Thoracic aorta (tissue), 2 donors: Measurements from ENCODE around the gene BANF2. TPM values are rescaled to one million over a fixed set of nuclear protein-coding genes. Genes with fewer than 3 reads are reported as not detected.

Experiments used
- ATAC-seq: fragments of 150-250 bp; one replicate; pipeline ENCODE4 v1.8.0; 2017; ENCODE audit warnings: low read depth; ENCODE audit not compliant: insufficient number of reproducible peaks, low FRiP score
- DNase-seq: peaks from one replicate; pipeline ENCODE4 v3.0.0-alpha.2; 2020; ENCODE audit warnings: low spot score
- H3K27ac ChIP-seq, 2 donors: fragments of 200-600 bp; sonication (generic); 1 replicate in 1 of 2; 2 replicates in 1 of 2; pipeline ENCODE4 v1.5.1; 2016; ENCODE audit warnings: mild to moderate bottlenecking in 2 of 2, moderate library complexity in 2 of 2
- H3K27me3 ChIP-seq: fragments of 200-600 bp; sonication (generic); replicated peaks from 2 replicates; pipeline ENCODE4 v1.6.0; 2016; ENCODE audit warnings: mild to moderate bottlenecking; ENCODE audit not compliant: insufficient read depth
- H3K36me3 ChIP-seq: fragments of 200-600 bp; sonication (generic); one replicate; pipeline ENCODE4 v1.5.1; 2016
- H3K4me1 ChIP-seq, 2 donors: fragments of 200-600 bp; sonication (generic); 1 replicate in 1 of 2; 2 replicates in 1 of 2; pipeline versions ENCODE4 v1.5.1 to v1.6.0; 2016; ENCODE audit warnings: low read depth in 2 of 2, mild to moderate bottlenecking in 1 of 2; ENCODE audit not compliant: control insufficient read depth in 1 of 2
- H3K4me3 ChIP-seq: fragments of 200-600 bp; sonication (generic); 2 replicates; pipeline ENCODE4 v1.5.1; 2016; ENCODE audit warnings: mild to moderate bottlenecking
- H3K9me3 ChIP-seq: fragments of 200-600 bp; sonication (generic); 2 replicates; pipeline ENCODE4 v1.5.1; 2016
- CTCF ChIP-seq: fragments of 200-600 bp; sonication (generic); IDR thresholded peaks from one replicate; pipeline ENCODE4 v1.5.1; 2019; ENCODE audit warnings: antibody characterized with exemption
- total RNA-seq, 2 donors: library from RNA; depleted of rRNA; stranded (reverse); fragments of >200 nt; gene quantifications; one replicate each; pipeline versions ENCODE4 v1.1.0 to v1.2.3, GENCODE V29; 2016

Gene BANF2
- total RNA-seq, 2 donors from 2014 or later: not detected

GRCh38 chr20:17696287-17696686, 3.5 kb upstream of the BANF2 start:
- no peak for DNase-seq
- Histone ChIP-seq H3K36me3 (no peaks in the 10 kb centered on the region), H3K4me1 (peaks cover 0 to 15% of the 10 kb centered on the region in 2 donors), H3K27me3 (no peaks in the 10 kb centered on the region), H3K9me3 (no peaks in the 10 kb centered on the region), H3K4me3 (no peak overlapping the region), H3K27ac (no peak overlapping the region)
- TF ChIP-seq CTCF: no peak
- ATAC-seq: no peak

- no peaks in the 10 kb centered on the region for H3K9me3 ChIP-seq
- no peak overlapping the region for H3K4me3 ChIP-seq
- no peaks in the 10 kb centered on the region for H3K27me3 ChIP-seq
- H3K4me1 ChIP-seq: peaks cover 0 to 15% of the 10 kb centered on the region in 2 donors
- DNase-seq: no peak
- H3K36me3 ChIP-seq: no peaks in the 10 kb centered on the region
- ATAC-seq: no peak
- H3K27ac ChIP-seq: no peak overlapping the region
- TF ChIP-seq CTCF: no peak
These were observed 2.6 kb upstream of the BANF2 start for GRCh38 chr20:17697171-17697570.

GRCh38 chr20:17698384-17698783, 1.4 kb upstream of the BANF2 start:
- no peak overlapping the region for H3K4me3 ChIP-seq
- DNase-seq: no peak
- no peaks in the 10 kb centered on the region for H3K27me3 ChIP-seq

GRCh38 chr20:17700637-17701036, 871 bp downstream of the BANF2 start:
- no peak for ATAC-seq
- TF ChIP-seq CTCF: no peak
- no peaks in the 10 kb centered on the region for H3K9me3 ChIP-seq

More at GRCh38 chr20:17698384-17698783, 1.4 kb upstream of the BANF2 start:
- peaks cover 0 to 6% of the 10 kb centered on the region in 2 donors for H3K4me1 ChIP-seq
- H3K9me3 ChIP-seq: no peaks in the 10 kb centered on the region
- TF ChIP-seq CTCF: no peak
- no peak overlapping the region for H3K27ac ChIP-seq
- H3K36me3 ChIP-seq: no peaks in the 10 kb centered on the region
- ATAC-seq: no peak

GRCh38 chr20:17701826-17702225, 2.1 kb downstream of the BANF2 start:
- ATAC-seq (no peak), DNase-seq (no peak)
- no peak overlapping the region for H3K27ac ChIP-seq
- H3K9me3 ChIP-seq: no peaks in the 10 kb centered on the region
- H3K36me3 ChIP-seq: no peaks in the 10 kb centered on the region
- H3K4me1 ChIP-seq: no peaks in the 10 kb centered on the region
- no peak for TF ChIP-seq CTCF
- no peaks in the 10 kb centered on the region for H3K27me3 ChIP-seq
- H3K4me3 ChIP-seq: no peak overlapping the region

More at GRCh38 chr20:17700637-17701036, 871 bp downstream of the BANF2 start:
- H3K27ac ChIP-seq: no peak overlapping the region
- no peak for DNase-seq
- H3K27me3 ChIP-seq: no peaks in the 10 kb centered on the region
- no peaks in the 10 kb centered on the region for H3K4me1 ChIP-seq
- no peak overlapping the region for H3K4me3 ChIP-seq
- no peaks in the 10 kb centered on the region for H3K36me3 ChIP-seq
